DMS114 treated with DMSO at 0.1 percent for 48 hours (cell line): ENCODE data around the gene PKD1.

Experiments
- DNase-seq: peaks from one replicate; lab custom pipeline; 2025; ENCODE audit not compliant: unreplicated experiment; lab: John Stamatoyannopoulos, UW

The PKD1 gene

GRCh38 chr16:2078691-2079090 is 57.0 kb downstream of the PKD1 start:
- DNase-seq: no peak

- DNase-seq: no peak
Observed at GRCh38 chr16:2078096-2078495, 57.6 kb downstream of the PKD1 start.

DNA sequence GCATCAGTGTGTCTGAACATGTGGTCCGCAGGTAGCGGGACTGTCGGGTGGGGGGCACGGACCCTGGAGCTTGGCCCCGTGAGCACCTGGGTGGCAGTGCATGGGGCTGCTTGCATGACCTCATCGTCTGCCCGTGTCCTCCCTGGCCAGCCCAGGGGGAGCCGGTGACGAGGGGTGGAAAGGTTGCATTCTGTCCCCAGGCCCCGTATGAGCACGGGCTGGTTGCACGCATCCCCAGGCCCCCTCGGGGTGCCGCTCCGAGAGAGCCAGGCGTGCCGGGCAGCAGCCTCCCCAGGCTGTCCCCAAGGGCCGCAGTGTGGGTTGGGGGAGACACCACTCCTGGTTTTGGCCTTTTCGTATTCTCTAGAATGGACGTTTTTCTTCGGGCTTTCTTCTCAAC is 58.0 kb downstream of the PKD1 start:
- DNase-seq: no peak

- no peak for DNase-seq
Observed at GRCh38 chr16:2077016-2077415, 58.7 kb downstream of the PKD1 start.

GRCh38 chr16:2076072-2076865 is 59.4 kb downstream of the PKD1 start:
- no peak for DNase-seq

DNA sequence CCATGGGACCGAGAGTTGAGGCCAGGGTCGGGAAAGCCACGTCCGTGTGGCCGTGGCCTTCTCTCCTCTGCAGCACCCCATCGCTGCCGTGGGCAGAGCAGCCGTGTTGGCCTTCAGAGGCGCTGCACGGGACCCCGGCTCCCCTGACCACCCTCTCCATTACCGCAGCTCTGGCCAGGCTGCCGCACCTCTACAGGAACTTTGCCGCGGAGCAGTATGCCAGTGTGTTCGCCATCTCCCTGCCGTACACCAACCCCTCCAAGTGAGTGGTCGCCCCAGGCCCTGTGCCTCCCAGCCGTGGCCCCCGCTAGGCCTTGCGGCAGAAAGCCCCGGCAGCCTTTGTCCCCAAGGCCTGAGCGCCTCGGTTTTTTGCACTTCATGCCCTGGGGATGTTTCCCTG is 60.1 kb downstream of the PKD1 start:
- no peak for DNase-seq

DNA sequence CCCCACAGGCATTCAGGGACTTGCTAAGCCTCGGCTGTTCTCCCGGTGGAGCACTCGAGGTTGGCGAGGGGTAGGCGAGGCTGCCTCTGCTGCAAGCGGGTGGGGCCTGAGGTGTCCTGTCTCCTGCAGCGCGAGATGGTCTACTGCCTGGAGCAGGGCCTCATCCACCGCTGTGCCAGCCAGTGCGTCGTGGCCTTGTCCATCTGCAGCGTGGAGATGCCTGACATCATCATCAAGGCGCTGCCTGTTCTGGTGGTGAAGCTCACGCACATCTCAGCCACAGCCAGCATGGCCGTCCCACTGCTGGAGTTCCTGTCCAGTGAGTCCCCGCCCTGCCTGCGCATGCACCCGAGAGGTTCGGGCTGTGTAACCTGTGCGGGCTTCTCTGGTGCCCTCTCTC is 61.6 kb downstream of the PKD1 start:
- DNase-seq: no peak

DNA sequence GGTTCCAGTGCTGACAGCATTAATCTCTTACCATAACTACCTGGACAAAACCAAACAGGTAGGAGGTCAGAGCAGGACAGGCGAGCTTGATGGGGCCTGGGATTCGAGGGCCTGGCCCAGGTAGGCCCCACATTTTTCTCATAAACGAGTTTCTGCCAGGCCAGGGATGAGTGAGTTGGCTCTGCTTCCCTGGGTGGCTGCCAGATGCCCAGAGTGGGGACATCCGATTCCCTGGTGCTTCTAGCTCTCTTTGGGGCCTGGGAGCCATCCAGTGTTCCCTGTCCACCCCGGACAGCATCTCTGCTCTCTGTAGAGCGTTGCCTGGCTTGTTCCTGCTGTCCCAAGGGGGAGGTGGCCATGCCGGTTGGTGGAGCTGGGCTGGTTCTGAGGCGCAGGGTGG is 62.8 kb downstream of the PKD1 start:
- no peak for DNase-seq

- DNase-seq: no peak
Observed at GRCh38 chr16:2071454-2072202, 64.1 kb downstream of the PKD1 start.

- no peak for DNase-seq
Observed at GRCh38 chr16:2070576-2071453, 64.9 kb downstream of the PKD1 start.

DNA sequence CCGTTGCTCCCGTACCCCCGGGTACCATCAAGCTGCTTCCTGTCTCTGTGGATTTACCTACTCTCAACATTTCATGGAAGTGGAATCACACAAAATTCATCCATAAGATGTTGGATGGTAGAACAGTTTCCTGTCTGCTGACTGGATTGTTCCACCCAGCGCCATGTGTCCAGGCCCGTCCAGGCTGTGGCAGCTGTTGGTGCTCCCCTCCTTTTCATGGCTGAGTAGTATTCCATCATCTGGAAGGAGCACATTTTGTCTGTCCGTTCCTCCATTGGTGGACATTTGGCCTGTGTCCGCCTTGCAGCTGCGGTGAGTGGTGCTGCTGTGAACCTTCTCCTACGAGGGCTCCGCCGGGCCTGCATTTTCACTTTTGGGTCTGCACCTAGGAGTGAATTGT is 69.6 kb downstream of the PKD1 start:
- no peak for DNase-seq

DNA sequence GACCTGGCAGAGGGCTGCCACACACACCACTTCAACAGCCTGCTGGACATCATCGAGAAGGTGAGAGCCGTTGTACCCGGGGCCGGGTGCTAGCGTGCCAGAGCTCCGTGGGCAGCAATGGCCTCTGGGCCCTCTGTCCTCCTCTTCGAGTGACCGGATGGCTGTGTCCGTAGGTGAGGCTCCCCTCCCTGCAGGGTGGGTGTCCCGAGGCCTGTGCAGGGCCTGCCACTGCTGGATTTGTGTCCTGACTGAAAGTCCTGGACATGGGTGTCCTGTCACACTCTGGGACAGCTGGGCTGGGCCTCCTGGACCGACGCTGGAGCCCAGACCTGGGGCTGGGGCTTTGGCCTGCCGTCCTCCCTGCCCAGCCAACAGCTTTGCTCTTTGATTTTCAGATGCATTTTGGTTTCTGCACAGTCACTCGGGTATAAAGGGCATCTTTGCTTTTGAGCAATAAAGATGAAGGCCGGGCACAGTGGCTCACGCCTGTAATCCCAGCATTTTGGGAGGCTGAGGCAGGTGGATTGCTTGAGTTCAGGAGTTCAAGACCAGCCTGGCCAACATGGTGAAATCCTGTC is 71.2 kb downstream of the PKD1 start:
- DNase-seq: no peak

- no peak for DNase-seq
Observed at GRCh38 chr16:2063861-2064260, 71.8 kb downstream of the PKD1 start.

- DNase-seq: no peak
Observed at GRCh38 chr16:2062801-2063200, 72.9 kb downstream of the PKD1 start.

GRCh38 chr16:2061526-2061925 is 74.2 kb downstream of the PKD1 start:
- no peak for DNase-seq

DNA sequence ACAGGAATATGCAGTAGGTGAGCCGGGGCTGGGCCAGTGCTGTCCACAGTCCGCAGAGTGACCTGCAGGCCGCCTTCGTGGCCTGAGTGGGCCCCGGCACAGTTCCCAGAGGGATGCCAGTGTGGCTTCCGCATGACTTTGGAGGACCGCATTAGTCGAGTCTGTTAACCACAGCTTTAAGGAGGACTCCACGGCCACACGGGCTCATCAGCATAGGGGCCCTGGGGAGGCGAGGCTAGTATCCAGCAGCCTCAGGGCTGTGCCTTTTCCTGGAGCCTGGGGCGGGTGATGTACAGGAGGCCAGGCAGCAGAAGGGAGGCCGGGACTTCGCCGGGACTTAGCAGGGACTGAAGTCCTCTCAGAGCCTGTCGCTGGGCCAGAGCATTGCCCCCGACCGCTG is 74.7 kb downstream of the PKD1 start:
- no peak for DNase-seq

DNA sequence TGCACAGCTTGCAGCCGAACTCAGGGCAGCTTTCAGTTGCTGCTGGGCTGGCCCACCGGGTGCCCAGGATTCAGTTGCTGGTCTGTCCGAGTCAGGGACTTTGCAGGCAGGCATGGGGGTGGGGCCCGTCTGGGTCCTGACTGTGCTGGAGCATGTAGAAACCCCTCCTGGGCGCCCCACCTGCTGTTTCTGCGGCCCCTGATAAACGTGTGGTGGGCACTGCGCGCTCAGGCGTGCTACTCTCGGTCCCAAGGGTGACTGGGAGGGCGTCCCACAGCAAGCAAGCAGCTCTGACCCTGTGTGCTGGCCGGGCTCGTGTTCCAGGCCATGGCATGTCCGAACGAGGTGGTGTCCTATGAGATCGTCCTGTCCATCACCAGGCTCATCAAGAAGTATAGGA is 75.4 kb downstream of the PKD1 start:
- no peak for DNase-seq

DNA sequence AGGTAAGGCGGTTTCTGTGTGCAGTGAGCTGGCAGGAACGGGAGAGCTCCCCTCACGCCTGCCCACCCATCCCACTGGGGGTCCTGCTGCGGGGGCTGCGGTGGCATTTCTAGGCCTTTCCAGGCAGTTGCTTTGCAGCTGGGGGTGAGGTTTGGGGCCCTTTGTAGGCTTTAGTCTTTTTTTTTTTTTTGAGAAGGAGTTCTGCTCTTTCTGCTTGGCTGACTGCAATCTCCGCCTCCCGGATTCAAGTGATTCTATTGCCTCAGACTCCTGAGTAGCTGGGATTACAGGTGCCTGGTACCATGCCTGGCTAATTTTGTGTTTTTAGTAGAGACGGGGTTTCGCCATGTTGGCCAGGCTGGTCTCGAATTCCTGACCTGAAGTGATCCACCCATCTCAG is 76.8 kb downstream of the PKD1 start:
- no peak for DNase-seq

DNA sequence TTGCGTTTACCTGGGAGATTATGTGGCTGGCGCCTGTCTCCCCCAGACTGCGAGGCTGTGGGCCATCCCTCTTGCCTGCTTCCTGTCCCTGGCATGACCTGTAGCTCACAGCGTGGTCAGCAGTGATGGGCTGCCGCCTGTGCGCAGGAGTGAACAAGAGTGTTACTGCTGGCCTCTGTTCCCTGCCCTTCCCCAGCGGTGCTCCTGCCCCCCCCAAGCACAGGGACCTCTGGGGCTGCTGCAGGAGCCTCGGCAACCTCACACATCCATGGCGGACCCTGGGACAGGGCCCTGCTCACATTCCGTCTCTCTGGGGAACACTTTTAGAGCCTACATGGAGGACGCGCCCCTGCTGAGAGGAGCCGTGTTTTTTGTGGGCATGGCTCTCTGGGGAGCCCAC is 77.3 kb downstream of the PKD1 start:
- no peak for DNase-seq

DNA sequence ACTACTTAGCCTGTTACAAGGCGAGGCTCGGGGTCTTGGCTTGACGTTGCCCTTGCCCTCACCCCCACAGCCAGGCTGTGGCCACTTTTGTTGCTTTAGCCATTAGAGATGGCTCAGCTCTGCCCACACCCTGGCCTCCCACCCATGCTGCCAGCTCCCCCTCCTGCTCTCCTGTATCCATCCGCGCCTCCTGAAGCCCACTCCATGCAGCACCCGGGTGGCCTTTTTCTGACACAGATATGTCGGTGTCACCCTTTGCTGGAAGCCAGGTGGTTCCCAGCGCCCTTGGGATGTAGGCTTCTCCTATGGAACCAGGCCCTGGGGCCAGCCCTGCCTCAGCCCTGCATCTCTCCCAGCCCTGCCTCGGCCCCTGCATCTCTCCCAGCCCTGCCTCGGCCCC is 78.3 kb downstream of the PKD1 start:
- DNase-seq: no peak

GRCh38 chr16:2056681-2057407 is 78.9 kb downstream of the PKD1 start:
- DNase-seq: peak; percentile 5
